ENCODE measurements around the gene CTU2.

- no peak for TF ChIP-seq CTCF (IDR thresholded peaks at IDR 0.05)
- TF ChIP-seq EZH2 (IDR thresholded peaks at IDR 0.05; ENCODE audit: borderline replicate concordance, insufficient read depth, low read depth, low read length, poor library complexity, severe bottlenecking), result no peak
Measured at GRCh38 chr16:88739977-88740726, 33.8 kb downstream of the CTU2 start.
